ENCODE measurements around the gene TRIM26. TPM values are rescaled to one million over a fixed set of nuclear protein-coding genes. Genes with fewer than 3 reads are reported as not detected.

The TRIM26 gene
- total and polyA plus RNA-seq, 2 donors (not counting 1 experiment from before 2014, with no cell fraction given), result 49.5 to 73.2 TPM

- H3K27ac ChIP-seq (ENCODE audit: low read length in 2 of 2), result no peak overlapping the region
- POLR2A ChIA-PET, result no interaction called here
- no peak overlapping the region for H3K4me2 ChIP-seq (replicated peaks; ENCODE audit: low read depth, low read length, poor library complexity, severe bottlenecking)
- H3K4me1 Mint-ChIP-seq, result no peaks in the 10 kb centered on the region
- TF ChIP-seq EZH2 (IDR thresholded peaks at IDR 0.05; ENCODE audit: borderline replicate concordance, insufficient read depth, low read depth, low read length, poor library complexity, severe bottlenecking) (no peak), CTCF (IDR thresholded peaks at IDR 0.05) (no peak)
- no peaks in the 10 kb centered on the region for H4K20me1 ChIP-seq (ENCODE audit: control insufficient read depth, insufficient read depth, low read length, poor library complexity, severe bottlenecking)
- DNase-seq, result no peak
- H3K27me3 Mint-ChIP-seq, result peaks cover 48% of the 10 kb centered on the region
- 87% methylated on average over 4 of the region's 7 CpGs for WGBS (ENCODE audit: insufficient coverage)
- no peak for ATAC-seq (ENCODE audit: low read depth)
- H2AFZ ChIP-seq (ENCODE audit: insufficient read depth, low read depth, low read length, poor library complexity, severe bottlenecking), result no peak overlapping the region
- peaks cover 0 to 33% (median 8%) of the 10 kb centered on the region in 4 experiments for H3K27me3 ChIP-seq (replicated peaks in 1 of 4; ENCODE audit: control extremely low read depth in 1 of 4, control insufficient read depth in 3 of 4, insufficient read depth in 4 of 4, low read length in 3 of 4)
- H3K79me2 ChIP-seq (ENCODE audit: control insufficient read depth, insufficient read depth, low read length), result no peaks in the 10 kb centered on the region
- no peak overlapping the region for H3K9ac ChIP-seq (ENCODE audit: low read length)
- H3K27ac Mint-ChIP-seq, result no peak overlapping the region
- H3K4me3 Mint-ChIP-seq, result no peak overlapping the region
- no peaks in the 10 kb centered on the region for H3K9me3 ChIP-seq (ENCODE audit: control extremely low read depth in 1 of 3, control insufficient read depth in 2 of 3, insufficient read depth in 1 of 3, low read length in 2 of 3)
- H3K36me3 ChIP-seq (replicated peaks in 1 of 2; ENCODE audit: control extremely low read depth in 1 of 2, control insufficient read depth in 1 of 2, extremely low read depth in 1 of 2, insufficient read depth in 2 of 2, low read length in 1 of 2), result no peaks in the 10 kb centered on the region
- H3K4me1 ChIP-seq (ENCODE audit: control insufficient read depth in 2 of 2, insufficient read depth in 2 of 2, low read length in 2 of 2), result no peaks in the 10 kb centered on the region
- no peaks in the 10 kb centered on the region for H3K9me3 Mint-ChIP-seq (ENCODE audit: insufficient read depth)
- CTCF ChIA-PET, result no interaction called here
- no peak overlapping the region for H3K4me3 ChIP-seq (ENCODE audit: control extremely low read depth in 1 of 5, extremely low read depth in 1 of 5, insufficient read depth in 1 of 5, low read depth in 2 of 5, low read length in 4 of 5)
- intact Hi-C loops (cut with micrococcal nuclease), result no loop called here
Observed at GRCh38 chr6:30145818-30146217, 67.4 kb downstream of the TRIM26 start.

- intact Hi-C loops (cut with micrococcal nuclease), result no loop called here
- Mint-ChIP-seq H3K27me3 (peaks cover 48% of the 10 kb centered on the region), H3K4me1 (no peaks in the 10 kb centered on the region), H3K9me3 (ENCODE audit: insufficient read depth) (no peaks in the 10 kb centered on the region), H3K27ac (no peak overlapping the region), H3K4me3 (no peak overlapping the region)
- Histone ChIP-seq H3K36me3 (replicated peaks in 1 of 2; ENCODE audit: control extremely low read depth in 1 of 2, control insufficient read depth in 1 of 2, extremely low read depth in 1 of 2, insufficient read depth in 2 of 2, low read length in 1 of 2) (no peaks in the 10 kb centered on the region), H3K4me3 (ENCODE audit: control extremely low read depth in 1 of 5, extremely low read depth in 1 of 5, insufficient read depth in 1 of 5, low read depth in 2 of 5, low read length in 4 of 5) (no peak overlapping the region), H3K4me2 (replicated peaks; ENCODE audit: low read depth, low read length, poor library complexity, severe bottlenecking) (no peak overlapping the region), H3K9me3 (ENCODE audit: control extremely low read depth in 1 of 3, control insufficient read depth in 2 of 3, insufficient read depth in 1 of 3, low read length in 2 of 3) (no peaks in the 10 kb centered on the region), H4K20me1 (ENCODE audit: control insufficient read depth, insufficient read depth, low read length, poor library complexity, severe bottlenecking) (no peaks in the 10 kb centered on the region), H3K27ac (ENCODE audit: low read length in 2 of 2) (no peak overlapping the region), H3K9ac (ENCODE audit: low read length) (no peak overlapping the region), H2AFZ (ENCODE audit: insufficient read depth, low read depth, low read length, poor library complexity, severe bottlenecking) (no peak overlapping the region), H3K27me3 (replicated peaks in 1 of 4; ENCODE audit: control extremely low read depth in 1 of 4, control insufficient read depth in 3 of 4, insufficient read depth in 4 of 4, low read length in 3 of 4) (peaks cover 0 to 33% (median 6%) of the 10 kb centered on the region in 4 experiments), H3K4me1 (ENCODE audit: control insufficient read depth in 2 of 2, insufficient read depth in 2 of 2, low read length in 2 of 2) (no peaks in the 10 kb centered on the region), H3K79me2 (ENCODE audit: control insufficient read depth, insufficient read depth, low read length) (no peaks in the 10 kb centered on the region)
- no peak for DNase-seq
- no peak for ATAC-seq (ENCODE audit: low read depth)
- ChIA-PET POLR2A (no interaction called here), CTCF (interaction anchor here (2.0 kb wide), 1 partner anchor 14 kb away, joined by 9 read pairs; no protein-coding TSS in a partner anchor)
- no peak for TF ChIP-seq CTCF (IDR thresholded peaks at IDR 0.05)
- TF ChIP-seq EZH2 (IDR thresholded peaks at IDR 0.05; ENCODE audit: borderline replicate concordance, insufficient read depth, low read depth, low read length, poor library complexity, severe bottlenecking), result no peak
- WGBS (ENCODE audit: insufficient coverage), result 89% methylated on average over 6 of the region's 6 CpGs
Observed at GRCh38 chr6:30144811-30145210, 68.4 kb downstream of the TRIM26 start.

Measured in B cell (primary cell).